Measurements from ENCODE around the gene IL25. TPM values are rescaled to one million over a fixed set of nuclear protein-coding genes. Genes with fewer than 3 reads are reported as not detected.

IL25 gene
- total and polyA plus RNA-seq, 7 donors: 0.01 TPM; not detected in 6

DNA sequence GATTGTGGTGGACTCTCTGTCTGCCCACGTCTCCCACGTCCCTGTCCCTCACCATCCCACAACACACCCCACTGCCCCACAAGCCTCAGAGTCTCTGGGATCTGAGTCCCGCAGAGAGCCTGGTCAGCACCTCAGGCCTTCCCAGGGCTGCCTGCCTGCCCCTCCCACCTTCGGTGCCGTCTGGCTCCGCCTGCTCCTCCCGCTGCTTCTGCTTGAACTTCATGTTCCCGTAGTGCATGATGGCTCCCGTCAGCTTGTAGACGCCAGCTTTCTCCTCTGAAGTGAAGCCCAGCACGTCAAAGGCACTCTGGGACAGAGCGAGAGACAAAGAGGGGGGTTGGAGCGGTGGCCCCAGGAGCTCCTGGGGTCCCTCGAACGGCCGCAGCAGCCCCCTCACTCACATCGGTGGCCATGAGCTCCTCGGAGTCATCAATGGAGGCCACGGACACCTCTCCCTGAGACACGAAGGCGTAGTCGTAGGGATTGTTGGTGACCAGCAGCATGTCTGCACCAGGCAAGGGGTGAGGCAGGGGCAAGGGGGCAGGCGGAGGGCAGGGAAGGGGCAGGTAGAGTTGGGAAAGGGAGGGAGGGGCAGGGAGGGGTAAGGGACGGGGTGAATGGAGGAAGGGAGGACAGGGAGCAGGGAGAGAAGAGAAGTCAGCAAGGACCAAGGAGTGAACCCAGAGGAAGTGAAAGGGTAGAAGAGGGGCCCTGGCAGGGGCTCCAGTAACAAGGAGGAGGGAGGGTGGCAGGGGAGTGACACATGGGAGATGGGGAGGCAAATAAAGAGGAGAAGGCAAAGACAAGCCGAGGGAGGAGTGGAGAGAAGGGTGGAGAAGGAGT is 29.9 kb downstream of the IL25 start:
- Histone ChIP-seq H3K4me3 (no peak overlapping the region), H3K9me3 (no peaks in the 10 kb centered on the region), H3K36me3 (ENCODE audit: insufficient read depth in 1 of 2, low read depth in 1 of 2) (peaks cover 0 to 36% of the 10 kb centered on the region in 2 donors), H3K27ac (no peak overlapping the region), H3K4me1 (no peaks in the 10 kb centered on the region), H3K27me3 (ENCODE audit: insufficient read depth in 3 of 3, low read length in 2 of 3) (no peaks in the 10 kb centered on the region)
- DNase-seq (peak in 1 of 2 donors; percentile 58), ATAC-seq (no peak)
- TF ChIP-seq, protein P1, sequence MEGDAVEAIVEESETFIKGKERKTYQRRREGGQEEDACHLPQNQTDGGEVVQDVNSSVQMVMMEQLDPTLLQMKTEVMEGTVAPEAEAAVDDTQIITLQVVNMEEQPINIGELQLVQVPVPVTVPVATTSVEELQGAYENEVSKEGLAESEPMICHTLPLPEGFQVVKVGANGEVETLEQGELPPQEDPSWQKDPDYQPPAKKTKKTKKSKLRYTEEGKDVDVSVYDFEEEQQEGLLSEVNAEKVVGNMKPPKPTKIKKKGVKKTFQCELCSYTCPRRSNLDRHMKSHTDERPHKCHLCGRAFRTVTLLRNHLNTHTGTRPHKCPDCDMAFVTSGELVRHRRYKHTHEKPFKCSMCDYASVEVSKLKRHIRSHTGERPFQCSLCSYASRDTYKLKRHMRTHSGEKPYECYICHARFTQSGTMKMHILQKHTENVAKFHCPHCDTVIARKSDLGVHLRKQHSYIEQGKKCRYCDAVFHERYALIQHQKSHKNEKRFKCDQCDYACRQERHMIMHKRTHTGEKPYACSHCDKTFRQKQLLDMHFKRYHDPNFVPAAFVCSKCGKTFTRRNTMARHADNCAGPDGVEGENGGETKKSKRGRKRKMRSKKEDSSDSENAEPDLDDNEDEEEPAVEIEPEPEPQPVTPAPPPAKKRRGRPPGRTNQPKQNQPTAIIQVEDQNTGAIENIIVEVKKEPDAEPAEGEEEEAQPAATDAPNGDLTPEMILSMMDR (IDR thresholded peaks at IDR 0.05): no peak
- WGBS, 3 donors: 60 to 64% (median 60%) methylated on average over 23 to 25 of the region's 25 CpGs
- intact Hi-C loops (cut with DNase I): no loop called here

DNA sequence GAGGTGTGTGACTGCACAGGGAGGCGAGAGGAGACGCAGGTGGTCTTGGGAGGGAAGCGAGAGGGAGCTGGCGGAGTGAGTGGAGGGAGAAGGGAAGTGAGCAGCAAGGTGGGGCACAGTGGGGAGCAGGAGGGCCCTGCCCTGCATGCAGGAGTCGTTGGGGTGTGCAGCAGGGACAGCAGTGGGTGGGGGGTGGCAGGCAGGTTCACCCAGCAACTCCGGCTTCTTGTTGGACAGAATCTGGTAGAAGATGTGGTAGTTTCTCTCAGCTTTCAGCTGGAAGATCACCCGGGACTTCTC is 30.5 kb downstream of the IL25 start:
- Histone ChIP-seq H3K4me1 (no peaks in the 10 kb centered on the region), H3K4me3 (no peak overlapping the region), H3K9me3 (no peaks in the 10 kb centered on the region), H3K27ac (no peak overlapping the region), H3K36me3 (ENCODE audit: insufficient read depth in 1 of 2, low read depth in 1 of 2) (peaks cover 0 to 33% of the 10 kb centered on the region in 2 donors), H3K27me3 (ENCODE audit: insufficient read depth in 3 of 3, low read length in 2 of 3) (no peaks in the 10 kb centered on the region)
- DNase-seq (no peak), ATAC-seq (no peak)
- intact Hi-C loops (cut with DNase I): no loop called here
- TF ChIP-seq, protein P1 (IDR thresholded peaks at IDR 0.05): no peak
- 64 to 74% (median 70%) methylated on average over 7 of the region's 7 CpGs for WGBS, 3 donors

DNA sequence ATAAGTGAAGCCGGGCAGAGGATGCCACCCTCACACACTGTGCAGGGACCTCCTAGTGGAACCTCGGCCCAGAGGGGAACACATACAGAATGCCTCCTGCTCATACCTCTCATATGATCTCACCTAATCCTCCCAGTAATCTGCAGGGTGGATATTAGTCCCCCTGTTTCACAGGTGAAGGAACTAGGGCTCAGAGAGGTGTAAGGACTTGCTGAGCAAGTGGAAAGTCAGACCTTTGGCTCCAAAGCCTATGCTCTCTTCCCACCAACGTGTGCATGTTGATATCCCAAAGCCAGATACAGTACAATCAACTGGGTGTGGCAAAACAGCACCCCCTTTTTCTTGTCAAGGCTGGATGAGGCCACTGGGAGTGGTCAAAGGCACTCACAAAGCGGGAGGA is 31.3 kb downstream of the IL25 start:
- no peaks in the 10 kb centered on the region for H3K9me3 ChIP-seq
- TF ChIP-seq, protein P1 (IDR thresholded peaks at IDR 0.05): no peak
- ATAC-seq: no peak
- H3K27ac ChIP-seq: no peak overlapping the region
- no peak overlapping the region for H3K4me3 ChIP-seq
- no peak for DNase-seq
- peaks cover 0 to 31% of the 10 kb centered on the region in 2 donors for H3K36me3 ChIP-seq (ENCODE audit: insufficient read depth in 1 of 2, low read depth in 1 of 2)
- WGBS, 3 donors: 60 to 70% (median 65%) methylated on average over 4 of the region's 4 CpGs
- H3K4me1 ChIP-seq: no peaks in the 10 kb centered on the region
- intact Hi-C loops (cut with DNase I): no loop called here
- H3K27me3 ChIP-seq (ENCODE audit: insufficient read depth in 3 of 3, low read length in 2 of 3): no peaks in the 10 kb centered on the region

DNA sequence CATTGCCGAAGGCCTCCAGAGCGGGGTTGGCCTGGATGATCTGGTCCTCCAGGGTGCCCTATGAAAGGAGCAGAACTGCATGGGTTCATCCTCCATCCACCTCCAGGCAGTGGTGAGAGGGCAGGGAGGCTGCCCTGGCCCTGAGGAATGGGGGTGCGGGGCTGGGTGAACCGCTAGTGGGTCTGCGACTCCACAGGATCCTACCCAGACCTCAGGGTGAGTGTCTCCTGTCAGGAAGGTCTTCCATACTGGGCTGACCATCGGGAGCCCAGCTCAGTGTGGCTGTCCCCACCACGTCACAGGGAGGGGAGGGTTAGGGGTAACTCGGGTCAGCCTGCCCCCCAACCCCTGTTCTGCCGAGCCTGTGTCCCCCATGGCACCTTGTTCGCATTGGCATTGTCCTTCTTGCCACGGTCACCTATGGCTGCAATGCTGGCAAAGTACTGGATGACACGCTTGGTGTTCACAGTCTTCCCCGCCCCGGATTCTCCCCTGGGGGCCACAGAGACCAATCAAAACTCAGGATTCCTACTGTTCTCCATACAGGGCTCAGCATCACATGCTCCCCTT is 31.8 kb downstream of the IL25 start:
- peaks cover 0 to 31% of the 10 kb centered on the region in 2 donors for H3K36me3 ChIP-seq (ENCODE audit: insufficient read depth in 1 of 2, low read depth in 1 of 2)
- no peaks in the 10 kb centered on the region for H3K9me3 ChIP-seq
- WGBS, 3 donors: 73 to 80% (median 75%) methylated on average over 13 to 14 of the region's 14 CpGs
- no peak overlapping the region for H3K27ac ChIP-seq
- ATAC-seq: no peak
- intact Hi-C loops (cut with DNase I): no loop called here
- TF ChIP-seq, protein P1 (IDR thresholded peaks at IDR 0.05): no peak
- no peaks in the 10 kb centered on the region for H3K4me1 ChIP-seq
- no peak overlapping the region for H3K4me3 ChIP-seq
- DNase-seq: peak in 1 of 2 donors; percentile 42
- H3K27me3 ChIP-seq (ENCODE audit: insufficient read depth in 3 of 3, low read length in 2 of 3): no peaks in the 10 kb centered on the region

Data from psoas muscle (tissue), 8 donors.